ENCODE measurements around the gene C6orf118.

Gene C6orf118

DNA sequence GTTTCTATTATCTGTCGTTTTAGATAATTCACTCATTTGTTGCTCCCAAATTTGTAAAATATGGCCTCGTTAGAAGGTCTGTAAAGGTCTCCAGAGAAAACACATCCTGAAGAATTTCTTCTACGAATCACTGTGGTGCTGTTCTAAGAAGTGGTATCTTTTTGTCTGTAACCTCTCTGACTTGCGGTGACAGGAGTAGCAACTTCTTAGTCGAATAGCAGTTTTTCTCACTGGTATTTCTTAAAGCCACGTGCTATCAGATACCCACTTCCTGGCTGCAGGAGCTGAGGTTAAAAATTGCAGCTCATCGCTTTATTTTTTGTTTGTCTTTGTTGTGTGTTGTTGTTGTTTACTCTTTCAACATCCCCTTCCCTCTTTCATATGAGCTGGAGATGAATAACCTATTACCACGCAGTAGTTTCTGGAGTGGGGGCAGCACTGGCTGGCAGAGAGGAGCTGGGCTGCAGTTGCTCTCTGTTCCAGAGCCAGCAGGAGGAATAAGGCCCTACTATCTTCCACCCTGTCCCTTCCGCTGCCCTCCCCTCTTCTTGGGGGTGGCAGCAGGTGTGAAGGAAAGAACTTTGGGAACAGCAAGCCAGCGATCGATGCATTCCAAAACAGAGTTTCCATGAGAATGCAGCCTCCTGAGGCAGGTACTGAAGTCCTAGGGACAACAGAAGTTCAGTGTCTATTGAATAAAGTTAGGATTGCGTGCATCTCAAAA is 64.7 kb downstream of the C6orf118 start:
- DNase-seq (ENCODE audit: low read depth, low spot score), result no peak

DNA sequence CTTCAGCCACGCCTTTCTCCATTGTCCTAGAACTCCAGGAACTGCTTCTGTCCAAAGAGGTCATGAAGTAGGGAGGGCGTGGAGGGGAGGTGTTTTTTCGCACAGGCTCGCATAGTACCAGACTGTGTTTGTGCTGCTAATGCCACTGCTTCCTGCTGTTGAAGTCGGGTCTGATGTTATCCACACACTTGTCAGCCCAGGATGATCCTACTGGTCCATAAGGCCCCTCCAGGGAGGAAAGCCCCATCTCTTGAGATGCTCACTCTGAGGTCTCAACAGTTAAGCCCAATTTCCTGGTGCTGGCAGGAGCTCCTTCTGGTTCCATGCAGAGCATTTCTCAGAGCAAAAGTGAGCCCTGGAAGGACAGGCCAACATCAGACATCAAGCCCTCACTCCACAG is 65.6 kb downstream of the C6orf118 start:
- DNase-seq (ENCODE audit: low read depth, low spot score), result no peak

DNA sequence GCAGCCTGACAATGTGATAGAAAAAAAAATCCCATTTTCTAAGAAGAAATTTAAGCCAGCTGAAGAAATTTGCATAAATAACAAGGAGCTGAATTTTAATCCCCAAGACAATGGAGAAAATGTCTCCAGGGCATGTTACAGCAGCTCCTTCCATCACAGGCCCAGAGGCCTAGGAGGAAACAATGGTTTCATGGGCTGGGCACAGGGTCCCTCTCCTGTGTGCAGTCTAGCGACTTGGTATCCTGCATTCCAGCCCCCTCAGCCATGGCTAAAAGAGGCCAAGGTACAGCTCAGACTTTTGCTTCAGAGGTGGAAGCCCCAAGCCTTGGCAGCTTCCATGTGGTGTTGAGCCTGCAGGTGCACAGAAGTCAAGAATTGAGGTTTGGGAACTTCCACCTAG is 73.1 kb downstream of the C6orf118 start:
- no peak for DNase-seq (ENCODE audit: low read depth, low spot score)

DNA sequence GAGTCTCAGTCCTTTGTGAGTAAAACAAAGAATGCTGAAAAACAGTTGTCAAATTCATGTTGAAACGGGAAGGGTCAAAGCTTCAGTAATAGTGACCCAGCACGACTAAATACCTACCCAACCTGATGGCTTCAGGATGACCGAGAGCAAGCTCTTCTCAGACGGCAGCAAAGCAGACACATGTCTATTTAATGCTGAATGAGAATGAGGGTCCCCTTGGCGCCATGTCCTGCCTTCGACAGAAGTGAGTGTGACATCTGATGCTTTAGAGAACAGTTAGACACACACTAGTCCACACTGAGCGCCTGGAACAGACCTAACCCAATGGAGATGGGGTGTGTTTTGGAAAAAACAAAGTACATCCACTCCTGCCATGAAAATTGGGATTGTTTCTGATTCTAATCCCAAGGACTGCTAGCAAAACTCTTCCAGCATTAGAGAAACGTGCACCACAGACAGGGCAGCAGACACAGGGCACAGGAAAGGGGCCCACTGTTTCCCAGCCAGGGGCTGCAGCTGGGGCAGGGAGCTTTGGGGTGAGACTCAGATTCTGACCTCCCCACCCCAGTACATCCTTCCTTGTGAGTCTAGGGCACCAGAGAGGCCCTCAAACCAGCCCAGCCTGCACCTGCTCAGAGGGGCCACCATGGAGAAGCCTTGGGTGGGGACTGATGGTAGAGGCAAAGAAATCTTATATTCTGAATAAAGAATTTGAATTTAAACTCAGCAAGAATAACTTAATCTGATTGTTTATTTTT is 76.5 kb downstream of the C6orf118 start:
- DNase-seq (ENCODE audit: low read depth, low spot score), result no peak

DNA sequence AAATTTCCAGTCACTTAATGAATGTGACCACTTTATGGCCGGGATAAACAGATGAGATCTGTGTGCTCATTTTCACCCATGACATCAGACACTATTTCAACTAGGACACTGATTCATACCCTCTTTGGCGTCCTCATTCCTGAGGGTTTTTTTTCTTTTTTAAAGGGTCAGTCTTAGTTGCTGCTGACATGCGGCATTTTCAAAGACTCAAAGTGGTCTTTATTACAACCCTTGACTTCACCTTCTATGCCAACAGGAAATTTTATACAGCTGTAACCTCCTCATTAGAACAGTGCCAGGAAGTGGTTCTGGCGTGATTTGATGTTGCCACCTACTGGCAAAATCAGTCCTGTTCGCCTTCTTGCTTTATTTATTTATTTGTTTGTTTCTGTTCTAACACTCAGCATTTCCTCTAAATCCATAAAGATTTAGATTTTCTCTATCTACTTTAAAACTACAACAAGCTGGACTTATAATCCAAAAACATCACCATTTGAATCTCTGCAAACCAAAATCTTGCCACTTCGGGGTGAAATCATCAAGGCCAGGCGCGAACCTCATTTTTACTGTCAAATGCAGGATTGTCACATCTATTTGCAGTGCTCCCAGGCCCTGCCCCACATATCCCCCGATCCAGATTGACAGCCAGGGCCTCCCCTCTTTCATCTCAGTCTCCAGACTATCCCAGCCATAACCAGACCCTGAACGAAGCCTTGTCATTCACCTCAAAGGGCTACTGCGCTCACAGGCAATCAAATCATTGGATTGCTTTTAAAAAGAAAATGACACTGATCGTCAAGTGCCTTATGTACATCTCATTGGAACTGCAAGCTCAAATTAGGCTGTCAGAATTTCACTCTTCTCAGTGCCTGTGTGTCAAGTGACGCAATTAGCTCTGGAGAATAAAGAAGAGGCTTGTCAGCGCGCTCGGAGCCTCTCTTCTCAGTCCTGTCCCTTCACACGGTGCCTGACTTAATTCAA is 77.5 kb downstream of the C6orf118 start:
- DNase-seq (ENCODE audit: low read depth, low spot score), result no peak

DNA sequence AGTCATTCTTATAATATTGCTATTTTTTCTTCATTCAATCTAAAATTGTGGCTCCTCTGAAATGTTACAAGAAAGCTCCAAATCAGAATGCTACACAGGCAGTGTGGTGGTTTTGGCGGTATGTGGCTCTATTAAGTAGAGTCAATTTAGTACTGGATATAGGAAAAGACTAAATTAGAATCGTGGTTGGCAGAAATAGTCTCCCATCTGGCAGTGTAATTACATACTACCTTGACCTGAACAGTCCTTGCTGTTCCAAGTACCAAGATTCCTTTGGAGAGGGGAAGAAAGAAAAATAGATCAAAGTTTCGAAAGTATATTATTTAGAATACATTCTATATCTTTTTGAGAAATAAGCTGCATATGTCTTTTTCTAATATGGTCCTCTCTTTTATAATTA is 78.2 kb downstream of the C6orf118 start:
- no peak for DNase-seq (ENCODE audit: low read depth, low spot score)
